ENCODE results near the gene AHCYL2.

GRCh38 chr7:129191272-129191671 lies 33.6 kb upstream of the AHCYL2 start:
- no peak for TF ChIP-seq KDM1A (IDR thresholded peaks at IDR 0.05; ENCODE audit: borderline replicate concordance, low read length)
- TF ChIP-seq CTCF (IDR thresholded peaks at IDR 0.05; ENCODE audit: control extremely low read depth in 1 of 3, insufficient read depth in 1 of 3, low read depth in 1 of 3, low read length in 3 of 3): no peak
- TF ChIP-seq TAF1 (IDR thresholded peaks at IDR 0.05; ENCODE audit: low read depth, low read length): no peak
- no peak for TF ChIP-seq RAD21 (IDR thresholded peaks at IDR 0.05 in 1 of 2, conservative IDR thresholded peaks at IDR 0.05 in 1 of 2; ENCODE audit: low read depth in 2 of 2, low read length in 2 of 2)
- TF ChIP-seq BCL11A (IDR thresholded peaks at IDR 0.05; ENCODE audit: low read depth in 2 of 2, low read length in 2 of 2): no peak
- no peak for TF ChIP-seq TCF12 (IDR thresholded peaks at IDR 0.05; ENCODE audit: low read depth, low read length)
- no peak for TF ChIP-seq BRCA1 (IDR thresholded peaks at IDR 0.05; ENCODE audit: low read depth, low read length)
- no peak for TF ChIP-seq EP300 (IDR thresholded peaks at IDR 0.05; ENCODE audit: borderline replicate concordance in 1 of 2, low read depth in 2 of 2, low read length in 2 of 2)
- no peak for TF ChIP-seq POLR2AphosphoS5 (IDR thresholded peaks at IDR 0.05; ENCODE audit: low read depth, low read length)
